Iris pigment epithelial cell (primary cell): ENCODE results near the gene MUC22.
"Not testable (repeated sequence)": the region's sequence is repeated elsewhere in the genome, so short reads cannot be mapped to it uniquely, and the experiment has no call there.

Source experiments
- DNase-seq: peaks from one replicate; pipeline ENCODE4 v3.0.0-alpha.2; 2011; ENCODE audit warnings: low read depth

Gene MUC22

GRCh38 chr6:31038559-31038958 is 28.3 kb downstream of the MUC22 start:
- DNase-seq: no peak

- no peak for DNase-seq
Measured at GRCh38 chr6:31040801-31041200, 30.5 kb downstream of the MUC22 start.

GRCh38 chr6:31041372-31041974 is 31.2 kb downstream of the MUC22 start:
- peak; percentile 6 for DNase-seq

GRCh38 chr6:31042806-31043205 is 32.5 kb downstream of the MUC22 start:
- DNase-seq: peak; percentile 56

GRCh38 chr6:31048099-31048498 is 37.8 kb downstream of the MUC22 start:
- DNase-seq: no peak

DNA sequence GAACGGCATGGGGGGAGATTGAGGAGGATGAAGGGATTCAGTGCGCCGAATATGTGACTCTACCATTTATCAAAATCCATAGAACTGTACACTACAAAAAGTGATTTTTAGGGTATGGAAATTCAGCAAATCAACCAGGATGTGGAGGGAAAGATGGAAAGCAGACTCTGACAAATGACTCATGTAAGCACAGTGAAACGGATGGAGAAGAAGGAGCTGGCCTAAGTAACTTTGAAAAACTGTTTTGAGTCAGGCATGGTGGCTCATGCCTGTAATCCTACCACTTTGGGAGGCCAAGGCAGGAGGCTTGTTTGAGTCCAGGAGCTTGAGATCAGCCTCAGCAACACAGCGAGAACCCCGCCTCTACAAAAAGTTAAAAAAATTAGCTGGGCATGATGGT is 39.2 kb downstream of the MUC22 start:
- DNase-seq: peak; percentile 22

DNA sequence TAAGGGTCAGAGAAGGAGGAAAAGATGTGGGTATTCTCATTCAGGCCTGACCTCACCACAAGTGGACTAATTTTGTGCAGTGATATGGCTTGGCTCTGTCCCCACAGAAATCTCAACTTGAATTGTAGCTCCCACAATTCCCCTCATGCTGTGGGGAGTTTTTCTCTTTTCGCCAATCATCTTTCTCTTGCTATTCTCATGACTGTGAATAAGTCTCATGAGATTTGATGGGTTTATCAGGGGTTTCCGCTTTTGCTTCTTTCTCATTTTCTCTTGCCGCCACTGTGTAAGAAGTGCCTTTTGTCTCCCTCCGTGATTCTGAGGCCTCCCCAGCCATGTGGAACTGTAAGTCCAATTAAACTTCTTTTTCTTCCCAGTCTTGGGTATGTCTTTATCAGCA is 42.9 kb downstream of the MUC22 start:
- DNase-seq: not testable (repeated sequence)

DNA sequence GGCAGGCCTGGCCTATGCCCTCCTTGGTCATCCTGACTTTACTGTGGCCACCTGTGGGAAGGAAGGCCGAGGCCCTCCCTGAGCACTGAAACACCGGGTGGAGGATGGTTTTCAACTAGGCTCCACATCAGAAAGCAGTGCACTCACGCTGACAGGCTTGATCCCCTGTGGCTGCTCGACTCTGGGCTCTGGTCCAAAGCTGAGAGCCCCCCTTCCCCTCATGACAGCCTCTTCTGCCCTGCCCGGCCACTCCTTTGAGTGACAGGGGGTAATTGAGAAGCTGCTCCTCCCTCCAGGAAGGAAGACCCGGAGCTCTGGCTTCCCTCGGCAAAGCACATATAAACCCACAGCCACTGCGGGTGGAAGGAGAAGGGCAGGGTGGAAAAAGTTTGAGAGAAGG is 43.6 kb downstream of the MUC22 start:
- DNase-seq: no peak

GRCh38 chr6:31055441-31055840 is 45.2 kb downstream of the MUC22 start:
- DNase-seq: no peak

GRCh38 chr6:31057426-31058003 is 47.2 kb downstream of the MUC22 start:
- peak; percentile 33 for DNase-seq

- peak; percentile 95 for DNase-seq
Measured at GRCh38 chr6:31058128-31058894, 48.0 kb downstream of the MUC22 start.

DNA sequence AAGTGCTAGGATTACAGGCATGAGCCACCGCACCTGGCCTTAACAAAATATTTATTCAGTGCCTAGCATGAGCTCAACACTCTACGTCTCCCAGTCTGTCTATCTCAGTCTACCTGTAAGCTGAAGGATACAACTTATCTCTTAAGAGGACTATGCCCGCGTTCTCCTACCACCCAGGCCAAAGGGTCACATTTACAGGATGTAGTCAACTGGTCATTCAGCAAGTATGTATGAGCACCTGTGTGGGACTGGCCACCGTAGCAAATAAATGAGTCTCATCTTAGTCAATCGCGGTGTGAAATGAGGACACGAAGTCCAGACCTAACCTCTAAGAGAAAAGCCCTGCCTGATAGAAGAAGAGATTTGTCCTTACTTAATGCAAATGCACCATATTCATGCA is 49.9 kb downstream of the MUC22 start:
- DNase-seq: no peak

DNA sequence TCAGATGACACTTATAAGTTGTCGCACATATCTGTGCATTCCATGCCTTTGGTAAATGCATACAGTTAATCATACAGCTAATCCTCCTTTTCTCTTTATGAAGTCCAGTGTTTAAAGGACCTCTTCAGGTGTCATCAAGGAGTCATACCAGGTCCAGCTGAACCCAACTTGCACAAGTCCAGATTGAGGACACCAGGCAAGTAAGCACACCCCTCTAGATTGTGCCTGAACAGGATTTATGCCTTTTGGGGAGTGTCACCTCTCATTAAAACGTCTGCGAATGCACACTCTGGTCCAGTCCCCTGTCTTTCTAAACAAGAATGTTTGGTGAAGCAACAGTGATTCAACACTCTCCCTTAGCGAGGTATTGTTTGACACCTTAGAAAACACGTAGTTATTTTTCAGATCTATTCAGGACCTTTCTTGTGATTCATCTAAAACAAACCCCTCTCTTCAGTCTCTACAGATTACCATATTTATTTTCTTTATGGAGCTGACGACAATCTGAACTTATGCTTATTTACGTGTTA is 53.7 kb downstream of the MUC22 start:
- DNase-seq: no peak

- DNase-seq: no peak
Measured at GRCh38 chr6:31065556-31065955, 55.3 kb downstream of the MUC22 start.

GRCh38 chr6:31067028-31067427 is 56.8 kb downstream of the MUC22 start:
- not testable (repeated sequence) for DNase-seq

GRCh38 chr6:31067891-31068668 is 57.8 kb downstream of the MUC22 start:
- not testable (repeated sequence) for DNase-seq

DNA sequence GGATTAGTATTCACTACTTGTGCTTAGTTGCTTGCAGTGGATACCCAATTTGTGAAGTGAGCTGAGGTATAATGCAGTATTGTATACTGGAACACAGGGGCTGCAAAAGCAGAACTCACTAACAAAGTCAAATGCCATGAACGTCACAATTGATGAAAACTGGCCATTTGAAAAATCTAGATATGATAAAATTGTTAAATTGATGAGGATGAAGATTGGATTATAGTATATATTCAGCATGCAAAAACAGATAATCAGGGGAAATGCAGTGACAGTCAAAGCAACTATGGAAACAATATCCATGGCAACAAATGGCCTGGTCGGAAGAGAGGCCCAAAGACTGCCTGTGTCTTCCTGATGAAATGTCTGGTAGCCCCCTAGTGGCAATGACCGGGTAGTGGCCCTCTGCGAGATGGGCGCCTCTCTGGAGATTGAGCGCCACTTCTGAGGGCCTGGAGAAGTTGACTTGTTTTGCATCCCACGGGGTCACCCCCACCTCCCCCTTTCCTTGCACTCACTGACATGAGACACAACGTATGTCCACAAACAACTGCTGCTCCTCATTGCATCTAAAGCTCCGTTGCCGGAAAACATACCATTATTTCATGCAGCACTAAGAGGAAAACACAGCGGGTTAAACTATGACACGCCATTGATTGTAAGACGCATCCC is 58.5 kb downstream of the MUC22 start:
- DNase-seq: peak; percentile 79

DNA sequence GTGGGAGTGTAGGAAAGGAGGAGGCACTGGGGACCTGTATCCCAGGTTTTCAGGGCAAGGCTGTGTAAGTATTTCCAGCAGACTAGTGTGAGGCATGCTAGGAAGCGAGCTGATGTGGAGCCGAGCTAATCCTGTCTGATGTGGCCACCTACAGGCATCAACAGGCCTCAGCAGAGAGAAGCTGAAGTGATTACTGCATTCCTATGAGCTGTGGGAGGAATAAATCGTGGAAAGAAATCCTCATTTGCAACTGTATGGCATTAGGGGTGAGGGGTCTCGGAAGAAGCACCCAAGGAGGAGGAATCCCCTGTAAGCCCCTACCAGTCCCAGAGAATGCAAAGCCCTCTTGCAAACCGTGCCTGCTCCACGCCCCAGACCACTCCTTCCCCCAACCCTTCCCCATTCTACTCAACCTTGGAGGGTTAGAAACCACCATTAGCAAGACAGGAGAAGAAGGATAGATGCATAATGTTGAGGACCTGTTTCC is 60.5 kb downstream of the MUC22 start:
- DNase-seq: peak; percentile 90

DNA sequence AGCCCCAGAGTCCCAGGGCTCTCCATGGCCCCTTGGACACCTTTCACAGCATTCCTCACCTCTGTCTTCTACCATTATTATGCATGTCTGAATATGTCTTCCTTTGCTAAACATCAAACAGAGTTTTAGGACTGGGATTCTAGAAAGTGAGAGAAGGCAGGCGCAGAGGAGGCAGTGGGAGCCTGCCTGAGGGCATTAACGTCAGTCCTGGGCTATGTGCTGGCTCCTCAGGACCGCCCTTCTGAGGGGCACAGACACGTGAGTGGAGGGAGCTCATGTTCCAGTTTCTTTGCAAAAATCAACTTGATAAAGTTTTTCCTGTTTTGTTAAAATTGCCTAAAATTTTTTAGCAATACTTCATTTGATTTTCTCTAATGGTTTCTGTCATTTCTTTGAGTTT is 64.1 kb downstream of the MUC22 start:
- DNase-seq: no peak

DNA sequence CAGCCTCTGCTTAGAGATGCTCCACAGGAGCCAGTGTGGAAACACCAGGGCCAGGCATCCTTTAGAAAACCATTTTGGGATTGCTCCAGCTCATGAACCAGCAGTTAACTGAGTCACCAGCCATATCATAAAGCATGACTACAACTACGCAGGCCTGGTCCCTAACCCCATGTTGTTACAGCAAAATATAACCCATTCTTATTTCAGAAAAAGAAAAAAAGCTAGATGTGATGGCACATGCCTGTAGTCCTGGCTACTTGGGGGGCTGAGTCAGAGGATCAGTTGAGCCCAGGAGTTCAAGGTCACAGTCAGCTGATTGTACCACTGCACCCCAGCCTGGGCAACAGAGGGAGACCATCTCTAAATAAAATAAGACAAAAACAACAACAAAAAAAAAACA is 65.3 kb downstream of the MUC22 start:
- peak; percentile 72 for DNase-seq

DNA sequence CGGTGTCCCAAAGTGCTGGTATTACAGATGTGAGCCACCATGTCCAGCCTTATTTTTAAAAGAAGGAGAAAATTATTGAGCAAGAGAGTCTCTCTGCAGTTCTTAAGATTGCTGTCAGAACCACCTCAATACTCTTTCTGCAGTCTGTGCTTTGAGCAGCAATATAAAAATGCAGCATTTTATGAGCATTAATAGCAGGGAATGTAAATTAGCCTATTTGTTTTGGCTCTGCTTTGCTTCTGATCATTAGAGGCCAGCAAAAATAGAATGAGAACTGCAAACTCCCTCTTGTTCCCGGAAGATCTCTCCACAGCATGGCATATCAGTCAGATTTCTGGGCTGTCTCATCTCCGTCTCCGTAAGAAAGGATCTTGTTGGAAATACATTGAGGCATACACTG is 66.3 kb downstream of the MUC22 start:
- DNase-seq: no peak
